Inferior parietal cortex (tissue), 1 donor: Measurements from ENCODE around the gene TSPAN3.

Source experiments
- DNase-seq: peaks from one replicate; pipeline ENCODE4 v3.0.0-alpha.2; 2016; ENCODE audit errors: extremely low spot score

TSPAN3 gene

GRCh38 chr15:77009646-77010311 lies 61.1 kb downstream of the TSPAN3 start:
- DNase-seq, result no peak

DNA sequence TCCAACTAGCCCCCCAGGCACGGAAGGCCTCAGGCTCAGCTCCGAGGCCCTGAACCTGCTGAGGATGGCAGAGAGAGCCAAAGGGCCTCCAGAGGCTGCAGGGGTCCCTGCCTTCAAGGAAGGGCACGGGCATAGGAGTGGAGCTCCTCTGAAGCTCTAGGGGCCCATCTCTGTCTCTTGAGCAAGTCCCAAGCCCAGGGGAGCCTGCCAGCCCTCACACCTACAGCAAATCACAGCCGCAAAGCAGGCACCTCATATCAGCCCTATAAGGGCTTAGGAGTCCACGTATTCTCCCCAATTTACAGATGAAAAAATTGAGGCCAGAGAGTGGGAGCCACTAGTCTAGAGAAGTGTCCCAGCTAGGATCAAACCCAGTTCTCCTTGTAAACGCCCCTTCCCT lies 61.7 kb downstream of the TSPAN3 start:
- no peak for DNase-seq

GRCh38 chr15:77004189-77004588 lies 66.7 kb downstream of the TSPAN3 start:
- DNase-seq, result no peak

- no peak for DNase-seq
Observed at GRCh38 chr15:77002954-77003912, 67.7 kb downstream of the TSPAN3 start.

DNA sequence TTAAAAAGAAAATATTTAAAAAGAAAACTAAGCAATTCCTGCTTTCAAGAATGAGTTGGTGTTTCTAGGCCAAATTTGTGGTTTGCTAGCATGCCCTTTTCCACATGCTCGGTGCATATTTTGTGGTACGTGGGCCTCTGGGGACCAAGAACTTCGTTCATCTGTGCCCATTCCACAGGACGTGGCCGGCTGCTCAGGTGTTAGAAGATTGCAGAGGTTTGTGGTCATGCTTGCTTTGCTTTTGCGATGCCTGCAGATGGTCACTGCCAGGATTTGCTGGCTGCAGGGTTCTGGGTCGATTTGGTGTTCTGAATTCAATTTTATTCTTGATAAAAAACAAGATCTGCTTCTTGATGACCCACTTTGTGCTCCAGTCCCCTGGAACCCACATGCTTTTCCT lies 68.5 kb downstream of the TSPAN3 start:
- no peak for DNase-seq

DNA sequence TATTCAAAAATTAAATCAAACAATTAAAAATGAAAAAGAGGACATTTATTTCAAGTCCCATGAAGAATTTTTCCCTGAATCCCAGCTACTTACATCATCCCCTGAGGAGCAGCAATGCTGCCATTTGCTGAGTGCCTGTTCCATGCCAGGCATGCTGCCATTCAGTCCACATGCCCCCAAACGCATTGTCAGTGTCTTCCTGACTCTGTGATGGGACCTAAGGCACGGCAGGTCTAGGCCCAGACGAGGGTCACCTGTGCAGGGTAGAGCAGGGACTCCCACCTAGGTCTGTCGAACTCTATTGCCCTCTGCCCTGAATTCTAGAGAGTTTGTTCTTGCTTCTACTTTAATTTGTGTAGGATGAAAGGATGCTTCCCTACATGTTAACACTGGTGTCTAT lies 68.9 kb downstream of the TSPAN3 start:
- DNase-seq, result no peak

DNA sequence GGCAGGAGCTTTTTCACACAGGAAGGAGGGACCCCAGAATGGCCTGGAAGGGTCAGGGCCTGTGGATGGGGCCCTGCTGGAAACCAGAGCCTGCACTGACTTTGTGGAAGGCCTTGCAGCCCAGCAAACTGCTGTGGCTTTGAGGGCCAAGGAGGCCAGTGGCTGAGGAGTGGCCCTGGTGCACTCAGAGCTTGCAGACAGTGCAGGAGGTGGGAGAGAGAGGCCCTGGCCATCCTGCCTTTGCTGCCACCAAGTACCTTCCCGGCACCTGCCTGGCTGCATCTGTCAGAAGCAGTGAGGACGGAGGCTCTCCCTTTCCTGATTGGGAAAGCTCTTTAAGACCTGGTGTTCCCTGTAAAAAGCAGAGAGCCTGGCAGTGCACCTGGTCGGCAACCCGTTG lies 69.6 kb downstream of the TSPAN3 start:
- no peak for DNase-seq

DNA sequence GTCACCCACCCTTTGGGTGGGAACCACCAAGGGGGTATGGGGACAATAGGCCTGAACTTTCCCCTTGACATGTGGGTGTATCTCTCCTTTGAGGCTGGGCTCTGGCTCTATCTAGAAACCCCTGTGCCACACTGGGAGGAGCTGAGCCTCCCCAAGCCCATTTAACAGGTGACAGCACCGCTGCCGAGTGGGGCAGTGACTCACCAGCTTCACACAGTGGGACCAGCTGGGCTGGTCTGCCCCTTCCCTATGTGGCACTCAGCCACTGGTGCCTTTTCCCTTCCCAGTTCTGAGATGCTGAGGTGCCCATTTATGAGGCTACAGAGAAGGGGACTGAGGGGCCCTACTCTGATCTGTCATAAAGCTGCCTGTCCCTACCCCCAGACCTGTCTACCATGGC lies 70.9 kb downstream of the TSPAN3 start:
- DNase-seq, result no peak

DNA sequence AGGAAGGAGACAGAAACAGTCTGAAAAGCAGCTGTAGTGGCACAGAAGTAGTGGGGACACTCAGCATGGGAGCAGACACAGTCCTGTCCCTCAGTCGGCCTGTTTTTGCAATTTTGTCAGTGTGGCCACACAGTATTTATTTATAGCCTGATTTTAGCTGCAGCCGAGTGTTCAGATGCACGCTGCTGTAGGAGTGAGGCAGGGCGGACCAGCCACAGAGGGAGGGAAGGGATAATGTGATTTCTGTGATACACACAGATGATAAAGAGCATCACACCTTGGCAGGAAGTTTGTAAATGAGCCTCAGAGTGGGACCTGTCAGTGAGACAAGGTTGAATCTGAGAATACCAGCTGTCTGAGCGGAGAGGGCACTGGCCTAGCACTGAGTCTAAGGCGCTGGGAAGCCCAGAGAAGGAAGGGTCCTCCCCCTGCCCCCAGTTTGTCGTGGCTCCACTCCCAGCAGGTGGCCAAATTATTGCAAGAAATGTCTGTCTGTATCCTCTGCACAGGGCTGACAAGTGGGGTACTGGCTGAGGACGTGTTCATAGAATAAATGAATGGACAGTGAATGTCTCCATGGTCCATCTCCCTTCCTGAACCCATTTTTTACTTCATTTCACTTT lies 72.1 kb downstream of the TSPAN3 start:
- no peak for DNase-seq

DNA sequence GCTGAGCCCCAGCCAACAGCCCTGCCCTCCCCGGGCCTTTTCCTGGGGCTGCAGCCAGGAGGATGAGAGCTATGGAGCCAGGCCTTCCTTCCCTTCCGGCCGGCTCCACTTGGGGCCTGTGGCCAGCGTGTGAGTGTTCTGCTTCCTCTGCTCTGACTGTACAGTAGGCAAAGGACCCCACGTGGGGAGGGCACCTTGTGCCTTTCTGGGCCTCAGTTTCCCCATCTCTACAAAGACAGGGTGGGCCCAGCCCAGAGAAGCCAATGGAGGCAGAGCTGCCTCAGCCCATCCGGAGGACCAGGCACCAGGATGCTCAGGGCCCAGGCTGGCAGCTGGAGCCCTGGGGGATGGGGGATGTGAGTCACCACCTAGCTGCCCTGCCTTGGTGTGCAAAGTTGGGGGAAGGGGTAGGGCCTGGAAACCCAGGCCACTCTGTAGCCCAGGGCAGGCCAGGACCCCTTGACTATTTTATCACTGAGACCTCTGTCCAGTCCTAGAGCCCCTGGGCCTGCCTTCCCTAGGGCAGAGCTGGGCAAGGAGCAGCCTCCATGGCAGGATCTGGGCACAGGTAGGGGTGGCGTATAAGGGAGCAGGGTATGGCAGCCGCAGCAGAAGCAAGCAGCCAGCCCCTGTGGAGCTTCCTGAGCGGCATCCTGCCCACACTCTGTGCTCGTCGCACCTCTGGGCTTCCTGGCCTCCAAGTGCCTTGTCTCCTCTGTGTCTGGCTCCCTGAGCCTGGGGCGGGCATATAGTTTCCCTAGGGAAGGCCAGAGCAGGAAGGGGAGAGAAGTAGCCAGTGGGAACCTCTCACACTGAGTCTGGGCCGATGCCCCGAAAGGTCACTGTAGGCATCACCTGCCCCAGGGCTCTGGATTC lies 74.1 kb downstream of the TSPAN3 start:
- no peak for DNase-seq

GRCh38 chr15:76996076-76996525 lies 74.8 kb downstream of the TSPAN3 start:
- no peak for DNase-seq

DNA sequence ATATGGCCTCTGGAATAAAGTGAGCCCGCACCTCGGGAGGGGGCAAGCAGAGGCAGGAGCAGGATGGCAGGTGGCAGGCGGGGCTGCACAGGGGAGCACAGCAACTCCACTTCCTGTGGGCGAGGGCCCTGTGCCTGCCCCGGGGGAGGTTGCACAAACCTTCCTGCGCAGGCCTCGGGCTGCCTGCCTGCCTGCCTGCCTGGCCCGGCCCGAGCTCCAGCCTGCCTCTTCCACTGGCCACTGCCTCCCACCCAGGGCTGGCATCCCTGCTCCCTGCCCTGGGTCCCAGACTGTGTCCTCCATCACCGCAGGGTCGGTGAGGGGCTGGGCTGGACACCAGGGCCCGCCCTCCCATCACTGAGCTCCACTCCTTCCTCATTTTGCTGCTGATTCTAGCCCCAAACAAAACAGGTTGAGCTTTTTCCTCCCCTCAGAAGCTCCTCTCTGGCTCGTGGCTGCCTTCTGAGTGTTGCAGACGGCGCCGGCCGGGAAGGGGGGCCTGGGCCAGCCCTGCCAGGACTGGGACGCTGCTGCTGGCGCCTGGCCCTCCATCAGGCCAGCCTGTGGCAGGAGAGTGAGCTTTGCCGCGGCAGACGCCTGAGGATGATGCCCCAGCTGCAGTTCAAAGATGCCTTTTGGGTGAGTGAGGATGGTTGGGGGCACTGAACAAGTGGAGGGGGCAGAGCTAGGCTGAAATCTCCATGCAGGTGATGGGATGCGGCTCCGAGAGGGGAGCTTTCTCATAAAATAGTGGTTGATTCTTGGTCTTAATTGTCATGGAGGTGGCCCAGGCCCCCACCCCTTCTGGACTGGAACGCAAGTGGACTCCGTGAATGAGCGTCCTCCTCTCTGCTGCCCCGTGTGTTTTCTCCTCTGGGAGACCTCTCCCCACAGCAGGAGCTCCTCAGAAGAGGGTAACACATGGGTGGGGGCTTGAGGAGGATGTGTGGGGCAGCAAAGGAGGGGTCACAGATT lies 75.7 kb downstream of the TSPAN3 start, which contains the start of gene PSTPIP1:
Gene PSTPIP1 (plus strand): TSS at position 156 of the 975 bp plus-strand sequence. CDS start 448 bp downstream, at position 604.
- DNase-seq, result no peak

GRCh38 chr15:76994496-76994895 lies 76.4 kb downstream of the TSPAN3 start:
- DNase-seq, result no peak

DNA sequence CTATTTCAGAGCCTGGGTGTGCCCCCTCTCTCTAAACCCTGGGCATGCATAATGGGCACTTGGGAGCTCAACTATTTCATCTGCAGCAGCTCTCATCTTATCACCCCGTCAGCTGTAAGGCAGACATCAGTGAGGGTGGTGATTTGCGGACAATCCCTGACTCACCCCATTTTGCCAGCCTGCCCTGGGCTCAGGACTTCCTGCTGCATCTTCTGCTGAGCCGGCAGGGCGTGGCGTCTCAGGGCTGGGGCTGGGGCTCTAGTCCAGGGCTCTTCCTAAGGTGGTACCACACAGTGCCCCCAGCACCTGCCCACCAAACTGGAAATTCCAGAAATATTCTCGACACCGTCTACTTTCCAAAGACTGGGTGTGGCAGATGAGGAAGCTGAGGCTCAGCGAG lies 76.9 kb downstream of the TSPAN3 start:
- DNase-seq, result no peak

- DNase-seq, result no peak
Observed at GRCh38 chr15:76993114-76993725, 77.7 kb downstream of the TSPAN3 start.

DNA sequence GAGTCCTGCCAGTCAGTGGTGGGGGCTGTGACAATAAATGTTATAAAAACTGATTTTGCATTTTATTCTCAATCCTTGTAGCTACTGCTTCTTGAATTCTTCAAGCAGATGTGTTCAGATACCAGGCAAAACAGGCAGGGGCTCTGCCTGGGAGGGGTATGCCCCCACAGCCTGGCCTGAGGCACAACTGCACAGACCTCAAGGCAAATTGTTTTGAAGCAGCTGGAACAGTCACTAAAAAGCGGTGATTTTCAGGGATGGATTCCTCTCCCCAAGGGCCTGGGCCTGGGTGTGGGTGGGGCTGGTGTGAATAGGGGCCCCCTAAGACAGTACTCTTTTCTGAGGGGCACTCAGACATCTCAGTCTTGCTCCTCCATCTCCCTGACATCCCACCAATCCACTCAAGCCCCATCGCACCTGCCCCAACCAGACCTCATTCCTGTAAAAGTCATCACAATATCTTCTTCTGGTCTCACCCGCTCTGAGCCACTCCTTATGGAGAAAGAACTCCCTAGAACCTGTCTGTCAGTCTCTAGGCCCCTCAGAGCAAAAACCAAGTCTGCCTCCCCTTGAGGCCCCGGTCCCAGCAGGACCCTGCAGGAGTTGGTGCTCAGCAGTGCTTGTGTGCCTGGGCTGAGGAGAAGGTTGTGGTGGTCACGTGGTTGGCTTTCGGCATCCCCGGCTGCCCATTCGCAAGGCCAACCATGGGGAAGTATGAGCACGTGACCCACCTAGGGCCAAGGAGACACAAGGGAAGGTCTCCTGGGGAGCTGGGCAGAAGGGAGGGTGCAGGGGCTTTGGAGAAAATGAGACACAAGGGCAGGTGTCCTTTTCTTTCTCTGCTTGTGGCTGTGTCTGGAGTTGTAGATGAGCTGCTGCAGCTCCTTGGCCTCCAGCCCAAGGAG lies 78.9 kb downstream of the TSPAN3 start:
- DNase-seq, result no peak
